ENCODE data around the gene APMAP. TPM values are rescaled to one million over a fixed set of nuclear protein-coding genes. Genes with fewer than 3 reads are reported as not detected.
"Not testable (repeated sequence)": the region's sequence is repeated elsewhere in the genome, so short reads cannot be mapped to it uniquely, and the experiment has no call there.

Gene APMAP
- total and polyA plus RNA-seq, 10 of the 15 experiments (the other 5 are each of a cell fraction or from before 2014, with no cell fraction given), result 12.1 to 60.2 (median 32.7) TPM

GRCh38 chr20:24929867-24930723 is 62.5 kb downstream of the APMAP start:
- H3K4me1 ChIP-seq (ENCODE audit: control insufficient read depth, insufficient read depth, low read length); FAIRE-seq; H3K27ac ChIP-seq (ENCODE audit: control insufficient read depth, insufficient read depth); RAD21 ChIA-PET (ENCODE audit: unreplicated experiment); H3K36me3 ChIP-seq (ENCODE audit: control insufficient read depth in 2 of 2, insufficient read depth in 2 of 2, low read length in 1 of 2); H3K9me3 ChIP-seq (replicated peaks; ENCODE audit: control insufficient read depth, insufficient read depth, low read length); ATAC-seq; H3K9ac ChIP-seq (ENCODE audit: control insufficient read depth, insufficient read depth, low read length); H2AFZ ChIP-seq (ENCODE audit: control insufficient read depth, low read depth, low read length); in situ Hi-C loops (cut with MboI); H3K79me2 ChIP-seq (ENCODE audit: control insufficient read depth, insufficient read depth, low read length); POLR2A ChIA-PET; H3K4me2 ChIP-seq (ENCODE audit: control insufficient read depth, insufficient read depth); intact Hi-C loops (cut with micrococcal nuclease; ENCODE audit: unreplicated experiment); H4K20me1 ChIP-seq (ENCODE audit: control insufficient read depth, insufficient read depth); H3K27me3 ChIP-seq (replicated peaks in 1 of 2; ENCODE audit: control insufficient read depth in 2 of 2, insufficient read depth in 2 of 2, low read length in 1 of 2); DNase-seq (ENCODE audit: low read depth, low spot score); H3K4me3 ChIP-seq; BruUV-seq (replicated peaks): not testable (repeated sequence)
- ChIA-PET SMC1A (ENCODE audit: uncharacterized antibody, unreplicated experiment) (interaction anchor here (0.7 kb wide), 1 partner anchor 247 kb away, joined by 3 read pairs; no protein-coding TSS in a partner anchor), CTCF (interaction anchor here (0.6 to 2.1 kb wide), 11 partner anchors 9 to 152 kb away, joined by 3 to 9 read pairs (median 4); partner anchors contain the start of gene CST7)
- WGBS (ENCODE audit: insufficient coverage, insufficient replicate concordance, low lambda C conversion rate, missing lambda C conversion rate), result 39% methylated on average over 13 of the region's 13 CpGs
- TF ChIP-seq, protein P1, sequence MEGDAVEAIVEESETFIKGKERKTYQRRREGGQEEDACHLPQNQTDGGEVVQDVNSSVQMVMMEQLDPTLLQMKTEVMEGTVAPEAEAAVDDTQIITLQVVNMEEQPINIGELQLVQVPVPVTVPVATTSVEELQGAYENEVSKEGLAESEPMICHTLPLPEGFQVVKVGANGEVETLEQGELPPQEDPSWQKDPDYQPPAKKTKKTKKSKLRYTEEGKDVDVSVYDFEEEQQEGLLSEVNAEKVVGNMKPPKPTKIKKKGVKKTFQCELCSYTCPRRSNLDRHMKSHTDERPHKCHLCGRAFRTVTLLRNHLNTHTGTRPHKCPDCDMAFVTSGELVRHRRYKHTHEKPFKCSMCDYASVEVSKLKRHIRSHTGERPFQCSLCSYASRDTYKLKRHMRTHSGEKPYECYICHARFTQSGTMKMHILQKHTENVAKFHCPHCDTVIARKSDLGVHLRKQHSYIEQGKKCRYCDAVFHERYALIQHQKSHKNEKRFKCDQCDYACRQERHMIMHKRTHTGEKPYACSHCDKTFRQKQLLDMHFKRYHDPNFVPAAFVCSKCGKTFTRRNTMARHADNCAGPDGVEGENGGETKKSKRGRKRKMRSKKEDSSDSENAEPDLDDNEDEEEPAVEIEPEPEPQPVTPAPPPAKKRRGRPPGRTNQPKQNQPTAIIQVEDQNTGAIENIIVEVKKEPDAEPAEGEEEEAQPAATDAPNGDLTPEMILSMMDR (IDR thresholded peaks at IDR 0.05 in 2 of 3, conservative IDR thresholded peaks at IDR 0.05 in 1 of 3; ENCODE audit: control insufficient read depth in 2 of 3, extremely low read depth in 1 of 3, insufficient read depth in 1 of 3, low read depth in 3 of 3, low read length in 3 of 3), result 0 out of 6 replicates have a peak, but pooled peaks of 1 of the 3 experiments have one; percentile 8

GRCh38 chr20:24929259-24929658 is 63.3 kb downstream of the APMAP start:
- CTCF ChIA-PET, result interaction anchor here (0.7 to 2.0 kb wide), 3 partner anchors 65 to 136 kb away, joined by 3 to 8 read pairs (median 4); no protein-coding TSS in a partner anchor

GRCh38 chr20:24920706-24921105 is 71.8 kb downstream of the APMAP start:
- CTCF ChIA-PET, result interaction anchor here (1.0 kb wide), 1 partner anchor 137 kb away, joined by 4 read pairs; no protein-coding TSS in a partner anchor
- not testable (repeated sequence) for DNase-seq (ENCODE audit: low read depth, low spot score); FAIRE-seq

More at GRCh38 chr20:24929259-24929658, 63.3 kb downstream of the APMAP start:
- H3K4me2 ChIP-seq (ENCODE audit: control insufficient read depth, insufficient read depth); H3K4me3 ChIP-seq; POLR2A ChIA-PET; H3K27me3 ChIP-seq (replicated peaks in 1 of 2; ENCODE audit: control insufficient read depth in 2 of 2, insufficient read depth in 2 of 2, low read length in 1 of 2); DNase-seq (ENCODE audit: low read depth, low spot score); H4K20me1 ChIP-seq (ENCODE audit: control insufficient read depth, insufficient read depth); H3K9me3 ChIP-seq (replicated peaks; ENCODE audit: control insufficient read depth, insufficient read depth, low read length); SMC1A ChIA-PET (ENCODE audit: uncharacterized antibody, unreplicated experiment); H3K36me3 ChIP-seq (ENCODE audit: control insufficient read depth in 2 of 2, insufficient read depth in 2 of 2, low read length in 1 of 2); H2AFZ ChIP-seq (ENCODE audit: control insufficient read depth, low read depth, low read length); FAIRE-seq; BruUV-seq (replicated peaks); RAD21 ChIA-PET (ENCODE audit: unreplicated experiment); H3K9ac ChIP-seq (ENCODE audit: control insufficient read depth, insufficient read depth, low read length); in situ Hi-C loops (cut with MboI); H3K27ac ChIP-seq (ENCODE audit: control insufficient read depth, insufficient read depth); intact Hi-C loops (cut with micrococcal nuclease; ENCODE audit: unreplicated experiment); H3K4me1 ChIP-seq (ENCODE audit: control insufficient read depth, insufficient read depth, low read length); ATAC-seq; H3K79me2 ChIP-seq (ENCODE audit: control insufficient read depth, insufficient read depth, low read length): not testable (repeated sequence)
- WGBS (ENCODE audit: insufficient coverage, insufficient replicate concordance, low lambda C conversion rate, missing lambda C conversion rate), result 40% methylated on average over 5 of the region's 5 CpGs

More at GRCh38 chr20:24920706-24921105, 71.8 kb downstream of the APMAP start:
- RAD21 ChIA-PET (ENCODE audit: unreplicated experiment); H3K4me3 ChIP-seq; intact Hi-C loops (cut with micrococcal nuclease; ENCODE audit: unreplicated experiment); H3K4me2 ChIP-seq (ENCODE audit: control insufficient read depth, insufficient read depth); BruUV-seq (replicated peaks); H3K79me2 ChIP-seq (ENCODE audit: control insufficient read depth, insufficient read depth, low read length); SMC1A ChIA-PET (ENCODE audit: uncharacterized antibody, unreplicated experiment); H3K27ac ChIP-seq (ENCODE audit: control insufficient read depth, insufficient read depth); ATAC-seq; H3K9me3 ChIP-seq (replicated peaks; ENCODE audit: control insufficient read depth, insufficient read depth, low read length); H2AFZ ChIP-seq (ENCODE audit: control insufficient read depth, low read depth, low read length); POLR2A ChIA-PET; H3K36me3 ChIP-seq (ENCODE audit: control insufficient read depth in 2 of 2, insufficient read depth in 2 of 2, low read length in 1 of 2); H3K9ac ChIP-seq (ENCODE audit: control insufficient read depth, insufficient read depth, low read length); H3K27me3 ChIP-seq (replicated peaks in 1 of 2; ENCODE audit: control insufficient read depth in 2 of 2, insufficient read depth in 2 of 2, low read length in 1 of 2); H4K20me1 ChIP-seq (ENCODE audit: control insufficient read depth, insufficient read depth): not testable (repeated sequence)
- in situ Hi-C loops (cut with MboI), result loop anchor here (25.0 kb wide), 1 partner anchor 983 kb away; no protein-coding TSS in a partner anchor
- peaks cover 11% of the 10 kb centered on the region for H3K4me1 ChIP-seq (ENCODE audit: control insufficient read depth, insufficient read depth, low read length)
- WGBS (ENCODE audit: insufficient coverage, insufficient replicate concordance, low lambda C conversion rate, missing lambda C conversion rate), result 42% methylated on average over 3 of the region's 3 CpGs
